Activated B cell treated with CpG ODN at 0.5 μM for 24 hours (primary cell): ENCODE data around the gene APCDD1L. TPM values are rescaled to one million over a fixed set of nuclear protein-coding genes. Genes with fewer than 3 reads are reported as not detected.
"Not testable (repeated sequence)": the region's sequence is repeated elsewhere in the genome, so short reads cannot be mapped to it uniquely, and the experiment has no call there.

Experiments
- ATAC-seq: fragments of 200-7000 bp; cut with Tn5 transposase; one replicate; pipeline ENCODE4 v1.10.0; 2021; ENCODE audit warnings: low read depth, mild to moderate bottlenecking, moderate library complexity
- CTCF ChIA-PET: fragments of 350-600 bp; sonication (Branson Sonifier 250); formaldehyde crosslinking; loops from one replicate; lab custom pipeline; 2021; ENCODE audit warnings: antibody characterized with exemption; lab: Charles Lee
- POLR2A ChIA-PET: fragments of 350-600 bp; sonication (Branson Sonifier 250); formaldehyde crosslinking; loops from one replicate; lab custom pipeline; 2021; ENCODE audit warnings: antibody characterized with exemption; lab: Charles Lee
- DNase-seq: peaks from one replicate; pipeline ENCODE4 v3.0.0; 2022
- H3K27ac Mint-ChIP-seq: one replicate; pipeline ENCODE4 v1.8.0; 2020; ENCODE audit warnings: mixed read lengths
- H3K27me3 Mint-ChIP-seq: one replicate; pipeline ENCODE4 v1.8.0; 2021; ENCODE audit warnings: mixed read lengths
- H3K36me3 Mint-ChIP-seq: one replicate; pipeline ENCODE4 v1.8.0; 2021; ENCODE audit warnings: low read depth, mixed read lengths
- H3K4me1 Mint-ChIP-seq: one replicate; pipeline ENCODE4 v1.8.0; 2021; ENCODE audit warnings: mixed read lengths
- H3K4me3 Mint-ChIP-seq: one replicate; pipeline ENCODE4 v1.8.0; 2020; ENCODE audit warnings: mild to moderate bottlenecking, mixed read lengths
- H3K9me3 Mint-ChIP-seq: one replicate; pipeline ENCODE4 v1.8.0; 2020; ENCODE audit warnings: mixed read lengths
- CTCF ChIP-seq: fragments of 200-600 bp; IDR thresholded peaks from one replicate; pipeline ENCODE4 v1.8.0; 2022; ENCODE audit warnings: antibody characterized with exemption, mild to moderate bottlenecking
- intact Hi-C: fragments of 100-400 bp; cut with micrococcal nuclease; formaldehyde crosslinking; loops from one replicate; pipeline ENCODE4 v1.15.1; 2024
- total RNA-seq: library from RNA; stranded (reverse); gene quantifications from 2 replicates; pipeline ENCODE4 v1.2.3, GENCODE V29; 2022

APCDD1L gene
- total RNA-seq, 1 donor from 2014 or later, result not detected

DNA sequence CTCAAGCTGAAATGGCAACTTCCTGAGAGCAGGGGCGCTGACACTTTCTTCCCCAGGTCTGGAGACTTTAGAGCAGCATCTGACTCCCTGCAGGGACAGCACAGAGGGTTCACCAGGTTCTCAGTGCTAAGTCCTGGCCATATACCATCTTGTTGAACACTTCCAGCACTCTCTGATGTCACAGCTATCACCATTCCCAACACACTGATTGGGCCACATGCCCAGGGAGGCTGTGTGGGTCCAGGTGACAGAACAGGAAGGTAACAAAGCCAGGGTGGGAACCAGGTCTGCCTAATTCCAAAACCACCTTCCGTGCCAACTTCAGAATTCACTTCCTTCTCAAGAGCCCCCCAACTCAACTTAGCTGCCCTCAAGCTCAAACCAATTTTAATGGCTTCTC is 4.3 kb downstream of the APCDD1L start:
- Mint-ChIP-seq H3K9me3 (peaks cover 15% of the 10 kb centered on the region), H3K27me3 (peaks cover 32% of the 10 kb centered on the region), H3K36me3 (peaks cover 12% of the 10 kb centered on the region), H3K4me1 (no peaks in the 10 kb centered on the region), H3K27ac (no peak overlapping the region), H3K4me3 (no peak overlapping the region)
- ChIA-PET CTCF (no interaction called here), POLR2A (no interaction called here)
- ATAC-seq, result no peak
- intact Hi-C loops, result no loop called here
- no peak for DNase-seq
- no peak for TF ChIP-seq CTCF

- no peak overlapping the region for H3K27ac Mint-ChIP-seq
- intact Hi-C loops, result no loop called here
- no peak overlapping the region for H3K4me3 Mint-ChIP-seq
- no peak for ATAC-seq
- CTCF ChIA-PET, result no interaction called here
- H3K4me1 Mint-ChIP-seq, result no peaks in the 10 kb centered on the region
- POLR2A ChIA-PET, result no interaction called here
- H3K36me3 Mint-ChIP-seq, result peaks cover 14% of the 10 kb centered on the region
- H3K27me3 Mint-ChIP-seq, result peaks cover 25% of the 10 kb centered on the region
- DNase-seq, result no peak
- H3K9me3 Mint-ChIP-seq, result peaks cover 23% of the 10 kb centered on the region
- TF ChIP-seq CTCF, result no peak
Observed at GRCh38 chr20:58508762-58509395, 6.3 kb downstream of the APCDD1L start.

GRCh38 chr20:58506999-58507398 is 8.2 kb downstream of the APCDD1L start:
- CTCF ChIA-PET, result interaction anchor here (0.6 kb wide), 1 partner anchor 208 kb away, joined by 5 read pairs; no protein-coding TSS in a partner anchor
- POLR2A ChIA-PET, H3K27ac Mint-ChIP-seq, DNase-seq, H3K4me3 Mint-ChIP-seq, ATAC-seq, H3K4me1 Mint-ChIP-seq, intact Hi-C loops: not testable (repeated sequence)
- Mint-ChIP-seq H3K36me3 (peaks cover 14% of the 10 kb centered on the region), H3K9me3 (peaks cover 27% of the 10 kb centered on the region), H3K27me3 (peaks cover 11% of the 10 kb centered on the region)

- CTCF ChIA-PET, result no interaction called here
- POLR2A ChIA-PET, result no interaction called here
- H3K27ac Mint-ChIP-seq, result no peak overlapping the region
- no peak for ATAC-seq
- peaks cover 7% of the 10 kb centered on the region for H3K27me3 Mint-ChIP-seq
- peaks cover 27% of the 10 kb centered on the region for H3K9me3 Mint-ChIP-seq
- intact Hi-C loops, result no loop called here
- H3K4me3 Mint-ChIP-seq, result no peak overlapping the region
- H3K36me3 Mint-ChIP-seq, result peaks cover 14% of the 10 kb centered on the region
- TF ChIP-seq CTCF, result no peak
- no peaks in the 10 kb centered on the region for H3K4me1 Mint-ChIP-seq
- DNase-seq, result no peak
Observed at GRCh38 chr20:58504566-58504965, 10.6 kb downstream of the APCDD1L start.

DNA sequence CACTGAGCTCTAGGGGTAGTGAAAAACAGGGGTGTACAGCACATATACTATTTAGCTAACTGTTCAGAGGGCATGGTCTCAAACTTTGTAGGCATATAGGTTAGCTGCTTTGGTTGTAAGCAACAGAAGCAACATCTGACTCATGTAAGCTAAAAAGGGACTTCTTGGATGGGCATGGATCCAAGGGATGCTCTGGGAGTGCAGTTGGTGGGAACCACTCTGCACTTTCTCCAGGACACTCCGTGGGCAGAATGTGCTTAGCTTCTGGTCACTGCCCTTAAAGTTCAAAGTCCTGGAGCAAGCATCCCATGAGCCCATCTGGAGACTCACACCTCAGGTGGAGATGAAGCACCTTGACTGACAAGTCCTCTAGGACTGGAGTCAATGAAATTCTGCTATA is 11.5 kb downstream of the APCDD1L start:
- DNase-seq, result no peak
- no peak for TF ChIP-seq CTCF
- CTCF ChIA-PET, result no interaction called here
- Mint-ChIP-seq H3K9me3 (peaks cover 27% of the 10 kb centered on the region), H3K27ac (no peak overlapping the region), H3K4me3 (no peak overlapping the region), H3K36me3 (peaks cover 14% of the 10 kb centered on the region), H3K27me3 (peaks cover 11% of the 10 kb centered on the region), H3K4me1 (no peaks in the 10 kb centered on the region)
- POLR2A ChIA-PET, result no interaction called here
- intact Hi-C loops, result no loop called here
- no peak for ATAC-seq

- DNase-seq (no peak), ATAC-seq (no peak)
- Mint-ChIP-seq H3K9me3 (peaks cover 7% of the 10 kb centered on the region), H3K36me3 (no peaks in the 10 kb centered on the region), H3K4me1 (no peaks in the 10 kb centered on the region), H3K27ac (no peak overlapping the region), H3K4me3 (no peak overlapping the region), H3K27me3 (peaks cover 8% of the 10 kb centered on the region)
- intact Hi-C loops, result no loop called here
- no peak for TF ChIP-seq CTCF
- CTCF ChIA-PET, result no interaction called here
- POLR2A ChIA-PET, result no interaction called here
Observed at GRCh38 chr20:58500256-58500655, 14.9 kb downstream of the APCDD1L start.
